Stimulated activated CD4-positive, alpha-beta T cell treated with anti-CD3 and anti-CD28 coated beads, Interleukin-15, amount 100 ng/mL, for 48 hours (primary cell): ENCODE results near the gene CCDC50.

Source experiments
- DNase-seq, 2 donors: peaks; one replicate each; pipeline ENCODE4 v3.0.0-alpha.2; 2020; ENCODE audit warnings: low read depth in 2 of 2

The CCDC50 gene

GRCh38 chr3:191328962-191329653 lies at the start of gene CCDC50:
TSS of gene CCDC50 (plus strand) at chr3:191329394. CDS start at chr3:191329675, 281 bp downstream.
- peak; percentile 20 to 35 for DNase-seq

- no peak for DNase-seq
Measured at GRCh38 chr3:191280111-191280510, 49.1 kb upstream of the CCDC50 start.

DNA sequence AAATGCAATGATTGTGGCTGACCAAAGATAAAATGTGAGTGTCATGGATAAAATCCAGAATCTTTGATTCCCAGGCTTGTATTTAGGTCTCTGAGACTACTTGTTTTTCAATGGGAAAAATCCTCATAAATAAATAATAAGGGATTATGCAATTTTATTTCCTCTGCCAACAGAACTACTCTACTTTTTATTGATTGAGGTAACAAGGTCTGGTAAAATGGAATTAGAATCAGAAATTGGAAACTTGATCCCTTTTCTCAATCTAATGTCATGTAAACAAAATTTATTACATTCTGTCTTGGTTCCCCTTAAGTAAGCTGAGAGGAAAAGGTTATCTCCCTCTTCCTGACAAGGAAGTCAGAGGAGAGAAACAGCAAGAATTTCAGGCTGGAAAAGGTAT lies 48.3 kb upstream of the CCDC50 start:
- DNase-seq: no peak

- no peak for DNase-seq
Measured at GRCh38 chr3:191282251-191283185, 46.7 kb upstream of the CCDC50 start.

DNA sequence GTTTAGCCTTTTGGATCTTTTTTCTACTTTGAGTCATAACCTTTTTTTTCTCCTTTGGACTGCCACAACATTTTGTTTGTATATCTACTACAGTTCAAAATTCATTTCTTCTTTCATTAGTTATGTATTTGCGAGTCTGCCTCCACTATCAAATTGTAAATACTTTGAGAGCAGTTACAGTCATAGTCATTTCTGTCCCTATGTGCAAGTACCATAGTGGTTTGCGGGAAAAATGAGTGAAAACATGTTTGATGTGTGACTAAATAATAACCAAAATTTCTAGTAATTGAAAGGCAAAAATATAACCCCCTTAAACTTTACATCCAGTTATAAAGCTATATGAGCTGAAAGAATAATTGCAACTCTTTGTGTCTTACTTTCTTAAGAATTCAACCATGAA lies 45.8 kb upstream of the CCDC50 start:
- no peak for DNase-seq

DNA sequence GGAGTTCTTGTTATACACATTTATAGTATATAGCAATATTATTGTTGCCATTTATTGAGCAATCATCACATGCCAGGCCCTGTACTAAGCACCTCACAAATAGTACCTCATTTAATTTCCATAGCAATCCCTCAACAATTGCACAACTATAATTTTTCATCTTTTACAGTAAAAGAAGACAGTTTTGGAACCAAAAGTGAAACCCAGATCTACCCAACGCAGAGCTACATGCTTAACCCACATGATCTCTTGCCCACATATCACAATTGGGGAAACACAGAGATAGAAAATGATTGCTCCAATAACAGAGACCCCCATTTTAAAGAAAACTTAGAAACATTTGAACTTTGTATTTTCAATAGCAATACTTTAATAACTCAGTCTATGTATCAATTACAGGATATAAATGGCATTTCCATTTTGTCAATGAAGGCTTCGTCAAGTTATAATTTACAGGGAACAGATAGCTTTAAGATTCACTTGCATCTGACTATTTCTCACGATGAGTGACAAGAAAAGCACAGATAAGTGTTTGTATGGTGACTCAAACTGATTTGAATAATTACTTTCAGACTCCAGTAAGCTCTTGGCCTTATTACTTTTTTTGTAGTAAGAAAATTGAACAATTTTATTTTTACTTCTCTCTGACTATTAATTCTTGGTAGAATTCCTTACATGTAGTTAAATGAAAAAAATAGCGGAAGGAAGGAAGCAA lies 38.7 kb upstream of the CCDC50 start:
- no peak for DNase-seq

DNA sequence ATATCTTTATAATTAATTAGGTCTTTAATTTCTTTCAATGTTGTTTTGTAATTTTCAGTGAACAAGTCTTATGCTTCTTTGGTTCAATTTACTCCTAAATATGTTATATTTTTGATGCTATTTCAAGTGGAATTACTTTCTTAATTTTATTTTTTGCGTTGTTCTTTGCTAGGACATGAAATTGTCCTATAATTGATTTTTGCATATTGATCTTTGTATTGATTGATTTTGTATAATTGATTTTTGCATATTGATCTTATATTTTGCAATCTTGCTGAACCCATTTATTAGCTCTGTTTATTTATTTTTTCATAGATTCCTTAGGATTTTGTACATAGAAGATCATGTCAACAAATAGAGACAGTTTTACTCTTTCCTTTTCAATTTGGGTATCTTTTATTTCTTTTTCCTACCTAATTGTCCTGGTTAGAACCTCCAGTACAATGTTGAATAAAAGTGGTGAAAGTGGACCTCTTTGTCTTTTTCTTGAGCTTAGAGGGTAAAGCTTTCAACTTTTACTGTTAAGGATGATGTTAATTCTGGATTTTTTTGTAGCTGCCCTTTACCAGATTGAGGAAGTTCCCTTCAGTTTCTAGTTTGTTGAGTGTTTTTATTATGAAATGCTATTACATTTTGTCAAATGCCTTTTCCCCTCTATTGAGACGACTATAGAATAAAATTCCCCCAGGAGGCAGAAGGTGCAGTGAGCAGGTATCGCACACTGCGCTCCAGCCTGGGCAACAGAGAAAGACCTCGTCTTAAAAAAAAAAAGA lies 36.8 kb upstream of the CCDC50 start:
- no peak for DNase-seq

DNA sequence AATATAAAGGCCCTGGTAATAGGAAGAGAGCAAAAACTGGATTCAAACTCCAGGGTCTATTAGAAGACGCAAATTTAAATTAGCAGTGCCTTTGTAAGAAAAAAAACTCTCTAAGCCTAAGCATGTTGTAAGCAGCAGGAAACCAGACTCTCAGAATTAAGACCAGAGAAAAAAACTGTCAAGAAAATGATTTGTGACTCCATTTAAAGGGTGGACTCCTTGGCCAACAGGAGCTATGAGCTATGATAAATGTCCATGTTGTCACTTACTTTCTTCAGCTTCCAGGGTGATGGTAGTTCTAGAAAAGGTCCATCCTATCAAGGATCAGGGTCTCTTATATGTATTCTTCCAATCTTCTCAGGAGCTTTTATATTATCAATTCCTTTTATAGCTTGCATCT lies 34.9 kb upstream of the CCDC50 start:
- DNase-seq: no peak

- no peak for DNase-seq
Measured at GRCh38 chr3:191296041-191296541, 33.1 kb upstream of the CCDC50 start.

DNA sequence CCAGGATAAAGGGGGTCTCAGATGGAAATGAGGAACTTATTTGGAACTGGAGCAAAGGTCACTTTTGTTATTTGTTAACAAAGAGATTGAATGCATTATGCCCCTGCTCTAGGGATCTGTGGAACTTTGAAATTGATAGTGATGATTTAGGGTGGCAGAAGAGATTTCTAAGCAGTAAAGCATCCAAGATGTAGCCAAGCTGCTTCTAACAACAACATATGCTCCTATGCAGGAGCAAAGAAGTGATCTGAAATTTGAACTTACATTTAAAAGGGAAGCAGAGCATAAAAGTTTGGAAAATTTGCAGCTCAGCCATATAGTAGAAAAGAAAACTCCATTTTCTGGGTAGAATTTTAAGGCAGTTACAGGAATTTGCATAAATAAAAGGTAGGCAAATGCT lies 30.3 kb upstream of the CCDC50 start:
- DNase-seq: no peak

DNA sequence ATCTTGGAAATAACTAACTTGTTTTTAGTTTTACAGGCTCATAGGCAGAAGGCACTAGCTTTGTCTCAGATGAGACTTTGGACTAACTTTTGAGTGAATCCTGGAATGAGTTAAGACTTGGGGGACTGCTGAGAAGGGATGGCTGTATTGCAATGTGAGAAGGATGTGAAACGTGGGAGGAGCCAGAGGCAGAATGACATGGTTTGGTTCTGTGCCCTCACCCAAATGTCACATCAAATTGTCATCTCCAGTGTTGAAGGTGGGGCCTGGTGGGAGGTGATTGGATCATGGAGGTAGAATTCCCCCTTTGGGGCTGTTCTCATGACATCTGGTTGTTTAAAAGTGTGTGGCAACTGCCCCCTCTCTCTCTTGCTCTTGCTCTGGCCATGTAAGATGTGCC lies 28.8 kb upstream of the CCDC50 start:
- DNase-seq: no peak

DNA sequence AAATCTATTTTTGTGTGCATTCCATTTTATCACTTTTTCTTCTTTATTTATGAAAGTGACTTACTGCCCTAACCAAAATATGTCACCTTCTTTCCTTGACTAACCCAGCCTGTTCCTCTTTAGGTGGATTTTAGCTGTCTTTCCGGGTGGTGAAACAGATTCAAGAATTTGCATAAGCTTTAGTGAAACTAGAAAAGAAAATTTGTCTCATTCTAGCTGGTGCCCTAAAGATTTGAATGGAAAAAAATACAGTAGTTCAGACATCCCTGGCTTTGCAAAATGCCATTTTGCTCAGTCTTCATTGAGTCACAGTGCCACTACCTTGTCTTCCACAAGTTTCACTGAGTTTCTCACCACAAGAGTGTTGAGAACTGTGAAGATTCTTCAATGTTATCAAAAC lies 28.2 kb upstream of the CCDC50 start:
- no peak for DNase-seq

DNA sequence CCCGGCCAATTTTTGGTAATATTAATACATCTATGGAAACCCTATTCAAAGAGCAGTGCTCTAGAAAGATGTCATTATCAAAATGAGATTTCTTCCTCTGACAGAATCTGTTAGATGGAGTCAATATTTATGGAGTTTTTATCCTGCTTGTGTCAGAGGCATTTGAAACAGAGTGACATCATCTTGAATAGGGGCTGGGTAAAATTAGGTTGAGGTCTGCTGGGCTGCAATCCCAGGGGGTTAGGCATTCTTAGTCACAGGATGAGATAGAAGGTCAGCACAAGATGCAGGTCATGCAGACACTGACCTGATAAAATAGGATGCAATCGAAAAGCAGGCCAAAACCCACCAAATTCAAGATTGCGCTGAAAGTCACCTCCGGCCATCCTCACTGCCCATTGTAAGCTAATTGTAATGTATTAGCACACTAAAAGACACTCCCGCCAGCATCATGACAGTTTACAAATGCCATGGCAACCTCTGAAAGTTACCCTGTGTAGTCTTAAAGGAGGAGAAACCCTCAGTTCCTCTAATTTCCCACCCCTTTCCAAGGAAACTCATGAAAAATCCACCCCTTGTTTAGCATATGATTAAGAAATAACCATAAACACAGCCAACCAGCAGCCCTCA lies 27.3 kb upstream of the CCDC50 start:
- DNase-seq: no peak

- no peak for DNase-seq
Measured at GRCh38 chr3:191302451-191302850, 26.7 kb upstream of the CCDC50 start.

DNA sequence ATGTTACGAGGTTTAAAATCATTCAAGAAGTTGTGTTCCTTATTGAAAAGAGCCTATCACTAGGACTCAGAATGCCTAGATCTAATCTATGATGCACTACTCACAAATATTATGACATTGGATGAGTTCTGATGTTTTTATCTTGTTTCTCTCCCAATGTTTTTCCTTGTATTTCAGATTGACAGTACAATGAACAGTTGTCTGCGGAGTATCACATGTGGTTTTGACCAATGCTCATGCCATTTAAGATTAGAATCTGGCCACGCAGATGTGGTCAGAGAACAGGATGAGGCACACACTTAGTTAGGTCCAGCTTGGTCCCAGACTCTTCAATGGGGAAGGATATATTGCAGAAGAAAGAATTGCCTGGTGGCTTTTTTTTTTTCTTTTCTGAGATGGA lies 25.6 kb upstream of the CCDC50 start:
- no peak for DNase-seq

- DNase-seq: no peak
Measured at GRCh38 chr3:191306428-191306827, 22.8 kb upstream of the CCDC50 start.

DNA sequence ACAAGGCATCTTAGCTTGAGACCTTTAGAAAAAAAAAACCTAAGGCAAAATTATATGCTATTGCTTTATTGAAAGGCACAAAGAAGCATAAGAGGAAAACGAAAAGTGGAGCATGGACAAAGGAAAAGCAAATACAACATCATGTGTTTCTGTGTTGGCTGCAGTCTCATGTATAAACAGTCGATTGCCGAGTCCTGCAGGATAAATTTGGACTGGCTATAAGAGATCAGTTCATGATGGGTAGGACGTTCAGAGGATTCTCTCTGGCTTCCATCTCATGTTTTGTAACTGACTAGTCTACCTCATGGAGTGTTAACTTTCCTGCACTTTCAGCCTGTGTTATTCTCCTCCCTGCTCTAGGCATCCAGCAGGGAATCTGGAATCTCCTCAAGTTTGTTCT lies 21.9 kb upstream of the CCDC50 start:
- DNase-seq: no peak

DNA sequence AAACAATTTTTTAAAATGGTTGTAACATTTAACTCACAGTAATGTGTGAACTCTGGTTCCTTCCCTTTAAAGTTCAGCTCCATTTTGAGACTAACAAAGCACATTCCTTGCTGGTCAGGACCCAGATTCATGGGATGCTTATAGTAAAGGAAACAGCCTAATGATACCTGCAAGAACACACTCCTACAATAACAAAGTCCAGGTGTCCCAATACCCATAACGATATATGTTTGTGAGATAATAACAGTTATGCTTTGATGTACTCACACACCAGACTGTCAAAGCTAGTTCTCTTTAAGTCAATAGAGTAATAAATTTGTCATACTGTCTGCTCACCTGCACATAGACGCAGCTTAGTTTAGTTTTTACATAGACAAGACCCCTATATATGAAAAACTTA lies 15.9 kb upstream of the CCDC50 start:
- DNase-seq: no peak

DNA sequence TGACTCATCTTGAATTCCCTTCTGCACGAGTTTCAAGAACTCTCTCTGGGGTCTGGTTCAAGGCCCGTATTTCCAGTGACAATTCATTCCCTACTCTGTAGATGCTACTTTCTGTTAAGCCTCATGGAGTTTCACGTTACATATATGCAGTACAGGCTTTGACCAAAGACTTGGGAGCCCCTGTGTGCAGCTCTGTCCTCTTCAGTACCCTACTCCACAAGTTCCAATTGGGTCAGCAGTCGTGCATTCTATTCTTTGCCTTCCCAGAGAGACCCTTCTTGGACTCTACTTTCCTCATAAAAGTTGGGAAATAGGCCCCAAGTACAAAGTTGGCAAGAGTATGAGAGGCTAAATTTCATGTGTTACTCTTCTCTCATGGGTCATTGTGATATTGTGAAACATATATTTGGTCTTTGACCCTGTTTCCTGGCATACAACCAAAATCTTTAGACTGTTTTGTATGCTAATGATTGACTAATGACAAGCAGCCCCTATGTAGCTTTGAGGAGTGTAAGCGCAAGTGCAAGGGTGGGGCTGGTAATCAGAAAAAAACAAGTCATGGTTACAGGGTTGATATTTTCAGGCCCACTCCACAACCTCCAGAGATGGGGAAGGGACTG lies 15.0 kb upstream of the CCDC50 start:
- DNase-seq: no peak

DNA sequence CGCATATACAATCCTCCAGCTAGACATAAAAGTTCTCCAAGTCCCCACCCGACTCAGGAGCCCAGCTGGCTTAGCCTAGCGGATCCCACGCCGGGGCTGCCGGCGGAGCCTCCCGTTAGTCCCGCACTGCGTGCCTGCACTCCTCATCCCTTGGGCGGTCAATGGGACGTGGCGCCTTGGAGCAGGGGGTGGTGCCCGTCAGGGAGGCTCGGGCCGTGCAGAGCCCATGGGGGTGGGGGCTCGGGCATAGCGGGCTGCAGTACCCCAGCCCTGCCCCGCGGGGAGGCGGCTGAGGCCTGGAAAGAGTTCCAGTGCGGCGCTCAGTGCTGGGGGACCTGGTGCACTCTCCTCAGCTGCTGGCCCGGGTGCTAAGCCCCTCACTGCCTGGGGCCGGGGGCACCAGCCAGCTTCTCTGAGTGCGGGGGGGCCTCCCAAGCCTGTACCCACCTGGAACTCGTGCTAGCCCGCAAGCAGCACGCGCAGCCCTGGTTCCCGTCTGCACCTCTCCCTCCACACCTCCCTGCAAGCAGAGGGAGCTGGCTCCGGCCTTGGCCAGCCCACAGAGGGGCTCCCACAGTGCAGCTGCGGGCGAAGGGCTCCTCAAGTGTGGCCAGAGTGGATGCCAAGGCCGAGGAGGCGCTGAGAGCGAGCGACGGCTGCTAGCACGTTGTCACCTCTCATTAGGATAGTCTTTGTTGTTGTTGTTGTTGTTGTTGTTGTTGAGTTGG lies 12.2 kb upstream of the CCDC50 start:
- no peak for DNase-seq
